SK-N-MC (cell line): ENCODE results near the gene FHIP1B.

Source experiments
- DNase-seq: peaks from one replicate; pipeline ENCODE4 v3.0.0-alpha.2; 2011; ENCODE audit warnings: low read depth, low spot score
- H3K27ac ChIP-seq: fragments of 200-600 bp; sonication (generic); 2 replicates; pipeline ENCODE4 v1.5.1; 2016; ENCODE audit warnings: mixed run types
- H3K36me3 ChIP-seq: fragments of 200-600 bp; sonication (generic); 2 replicates; pipeline ENCODE4 v1.6.1; 2017; ENCODE audit warnings: antibody characterized with exemption, low read length, mixed read lengths; ENCODE audit not compliant: insufficient read depth
- H3K4me3 ChIP-seq: fragments of 200-600 bp; sonication (generic); 2 replicates; pipeline ENCODE4 v1.5.1; 2016
- H3K9ac ChIP-seq: fragments of 200-600 bp; sonication (generic); 2 replicates; pipeline ENCODE4 v1.8.0; 2017; ENCODE audit warnings: mixed run types, mixed read lengths; ENCODE audit not compliant: insufficient read length
- H3K9me3 ChIP-seq: fragments of 200-600 bp; sonication (generic); 2 replicates; pipeline ENCODE4 v1.6.1; 2017; ENCODE audit warnings: low read depth, mild to moderate bottlenecking, antibody characterized with exemption, low read length, moderate library complexity, mixed read lengths
- EZH2 ChIP-seq: fragments of 200-600 bp; sonication (generic); IDR thresholded peaks from one replicate; pipeline ENCODE4 v1.6.1; 2017; ENCODE audit warnings: antibody characterized with exemption
- FOXP2 ChIP-seq: optimal IDR thresholded peaks from 2 replicates; pipeline ENCODE3; 2011; ENCODE audit warnings: mild to moderate bottlenecking, moderate library complexity; ENCODE audit not compliant: insufficient read depth; ENCODE audit errors: extremely low read length, control extremely low read depth
- POLR2AphosphoS5 ChIP-seq: IDR thresholded peaks from 2 replicates; pipeline ENCODE4 v1.6.1; 2012; ENCODE audit warnings: mild to moderate bottlenecking, low read depth, low read length, borderline replicate concordance

FHIP1B gene

GRCh38 chr11:6248248-6248647 lies 13.8 kb upstream of the FHIP1B start:
- Histone ChIP-seq H3K27ac (no peak overlapping the region), H3K9ac (no peak overlapping the region), H3K36me3 (no peaks in the 10 kb centered on the region), H3K4me3 (no peak overlapping the region), H3K9me3 (no peaks in the 10 kb centered on the region)
- no peak for TF ChIP-seq POLR2AphosphoS5
- no peak for TF ChIP-seq EZH2
- TF ChIP-seq FOXP2: no peak
- DNase-seq: no peak

GRCh38 chr11:6245536-6245935 lies 11.1 kb upstream of the FHIP1B start:
- Histone ChIP-seq H3K9me3 (no peaks in the 10 kb centered on the region), H3K36me3 (no peaks in the 10 kb centered on the region), H3K27ac (no peak overlapping the region), H3K4me3 (no peak overlapping the region), H3K9ac (no peak overlapping the region)
- TF ChIP-seq POLR2AphosphoS5 (no peak), FOXP2 (no peak), EZH2 (no peak)
- DNase-seq: no peak

DNA sequence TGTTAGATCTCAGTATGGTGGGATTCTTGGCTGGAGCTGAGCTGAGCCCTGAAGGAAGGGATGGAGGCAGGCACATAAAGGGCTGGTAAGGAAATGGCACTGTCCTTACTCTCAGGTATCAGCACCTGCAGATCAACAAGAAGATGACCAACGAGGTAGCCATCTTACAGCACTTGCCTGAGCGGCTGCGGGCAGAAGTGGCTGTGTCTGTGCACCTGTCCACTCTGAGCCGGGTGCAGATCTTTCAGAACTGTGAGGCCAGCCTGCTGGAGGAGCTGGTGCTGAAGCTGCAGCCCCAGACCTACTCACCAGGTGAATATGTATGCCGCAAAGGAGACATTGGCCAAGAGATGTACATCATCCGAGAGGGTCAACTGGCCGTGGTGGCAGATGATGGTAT lies 6.9 kb upstream of the FHIP1B start:
- TF ChIP-seq POLR2AphosphoS5 (no peak), FOXP2 (no peak), EZH2 (no peak)
- Histone ChIP-seq H3K36me3 (no peaks in the 10 kb centered on the region), H3K9me3 (no peaks in the 10 kb centered on the region), H3K27ac (no peak overlapping the region), H3K9ac (no peak overlapping the region), H3K4me3 (no peak overlapping the region)
- no peak for DNase-seq

- no peaks in the 10 kb centered on the region for H3K9me3 ChIP-seq
- no peak overlapping the region for H3K4me3 ChIP-seq
- no peak for DNase-seq
- no peaks in the 10 kb centered on the region for H3K36me3 ChIP-seq
- H3K9ac ChIP-seq: no peak overlapping the region
- no peak for TF ChIP-seq FOXP2
- no peak for TF ChIP-seq EZH2
- no peak for TF ChIP-seq POLR2AphosphoS5
- no peak overlapping the region for H3K27ac ChIP-seq
Observed at GRCh38 chr11:6240781-6241180, 6.3 kb upstream of the FHIP1B start.

- no peaks in the 10 kb centered on the region for H3K9me3 ChIP-seq
- no peaks in the 10 kb centered on the region for H3K36me3 ChIP-seq
- H3K9ac ChIP-seq: no peak overlapping the region
- no peak overlapping the region for H3K27ac ChIP-seq
- no peak overlapping the region for H3K4me3 ChIP-seq
- no peak for TF ChIP-seq FOXP2
- no peak for DNase-seq
Observed at GRCh38 chr11:6240139-6240538, 5.7 kb upstream of the FHIP1B start.

GRCh38 chr11:6238902-6239301 lies 4.5 kb upstream of the FHIP1B start, which contains the start of gene CNGA4:
TSS of gene CNGA4 (plus strand) at chr11:6239089. CDS start at chr11:6239207, 118 bp downstream.
- DNase-seq: no peak
- no peak within 1 kb of the TSS for H3K9ac ChIP-seq
- TF ChIP-seq FOXP2 (no peak), EZH2 (no peak), POLR2AphosphoS5 (no peak)
- no peaks in the 10 kb centered on the region for H3K9me3 ChIP-seq
- H3K4me3 ChIP-seq: no peak within 1 kb of the TSS
- H3K36me3 ChIP-seq: no peaks in the 10 kb centered on the region
- no peak within 1 kb of the TSS for H3K27ac ChIP-seq

GRCh38 chr11:6237761-6238302 lies 3.4 kb upstream of the FHIP1B start:
- no peak overlapping the region for H3K4me3 ChIP-seq
- H3K36me3 ChIP-seq: no peaks in the 10 kb centered on the region
- no peak for TF ChIP-seq EZH2
- TF ChIP-seq FOXP2: no peak
- TF ChIP-seq POLR2AphosphoS5: no peak
- H3K9me3 ChIP-seq: no peaks in the 10 kb centered on the region
- DNase-seq: no peak
- H3K27ac ChIP-seq: no peak overlapping the region
- H3K9ac ChIP-seq: no peak overlapping the region

GRCh38 chr11:6237266-6237665 lies 2.8 kb upstream of the FHIP1B start:
- no peak for DNase-seq
- no peak for TF ChIP-seq POLR2AphosphoS5
- TF ChIP-seq EZH2: no peak
- TF ChIP-seq FOXP2: no peak
- H3K36me3 ChIP-seq: no peaks in the 10 kb centered on the region

DNA sequence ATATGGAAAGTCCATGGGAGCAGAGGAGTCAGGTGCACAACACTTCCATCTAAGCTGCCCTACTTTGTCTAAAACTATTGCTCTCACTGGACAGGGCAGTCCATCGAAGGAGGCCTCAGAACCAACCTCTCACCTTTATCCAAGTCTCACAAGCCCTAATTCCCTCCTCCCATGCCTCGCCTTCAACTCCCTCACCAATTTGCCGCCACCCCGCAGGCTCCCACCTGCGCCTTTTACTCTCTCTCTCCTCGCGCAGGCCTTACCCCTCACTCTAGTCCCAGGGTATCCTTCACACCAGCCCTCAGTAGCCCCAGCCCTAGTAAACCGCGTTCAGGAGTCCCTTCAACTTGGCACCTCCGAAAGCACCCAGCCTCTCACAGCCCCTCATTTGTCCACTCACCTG lies 451 bp downstream of the FHIP1B start:
- Histone ChIP-seq H3K27ac (no peak overlapping the region), H3K9me3 (no peaks in the 10 kb centered on the region)

More at GRCh38 chr11:6237266-6237665, 2.8 kb upstream of the FHIP1B start:
- H3K27ac ChIP-seq: no peak overlapping the region
- H3K4me3 ChIP-seq: no peak overlapping the region
- H3K9me3 ChIP-seq: no peaks in the 10 kb centered on the region
- no peak overlapping the region for H3K9ac ChIP-seq

More for the DNA sequence above, 451 bp downstream of the FHIP1B start:
- Histone ChIP-seq H3K4me3 (peak overlapping the region; percentile 97), H3K36me3 (no peaks in the 10 kb centered on the region), H3K9ac (peak overlapping the region; percentile 88)
- no peak for DNase-seq
- TF ChIP-seq EZH2 (no peak), POLR2AphosphoS5 (no peak), FOXP2 (no peak)
